ENCODE data around the gene PFKFB4. TPM values are rescaled to one million over a fixed set of nuclear protein-coding genes. Genes with fewer than 3 reads are reported as not detected.
A peak's percentile ranks its signal among the peaks of the same experiment; 100 is the strongest.

Gene PFKFB4
- total and polyA plus RNA-seq, 9 of the 15 experiments (the other 6 are each of a cell fraction or from before 2014, with no cell fraction given), result 0.92 to 56.3 (median 13.5) TPM

DNA sequence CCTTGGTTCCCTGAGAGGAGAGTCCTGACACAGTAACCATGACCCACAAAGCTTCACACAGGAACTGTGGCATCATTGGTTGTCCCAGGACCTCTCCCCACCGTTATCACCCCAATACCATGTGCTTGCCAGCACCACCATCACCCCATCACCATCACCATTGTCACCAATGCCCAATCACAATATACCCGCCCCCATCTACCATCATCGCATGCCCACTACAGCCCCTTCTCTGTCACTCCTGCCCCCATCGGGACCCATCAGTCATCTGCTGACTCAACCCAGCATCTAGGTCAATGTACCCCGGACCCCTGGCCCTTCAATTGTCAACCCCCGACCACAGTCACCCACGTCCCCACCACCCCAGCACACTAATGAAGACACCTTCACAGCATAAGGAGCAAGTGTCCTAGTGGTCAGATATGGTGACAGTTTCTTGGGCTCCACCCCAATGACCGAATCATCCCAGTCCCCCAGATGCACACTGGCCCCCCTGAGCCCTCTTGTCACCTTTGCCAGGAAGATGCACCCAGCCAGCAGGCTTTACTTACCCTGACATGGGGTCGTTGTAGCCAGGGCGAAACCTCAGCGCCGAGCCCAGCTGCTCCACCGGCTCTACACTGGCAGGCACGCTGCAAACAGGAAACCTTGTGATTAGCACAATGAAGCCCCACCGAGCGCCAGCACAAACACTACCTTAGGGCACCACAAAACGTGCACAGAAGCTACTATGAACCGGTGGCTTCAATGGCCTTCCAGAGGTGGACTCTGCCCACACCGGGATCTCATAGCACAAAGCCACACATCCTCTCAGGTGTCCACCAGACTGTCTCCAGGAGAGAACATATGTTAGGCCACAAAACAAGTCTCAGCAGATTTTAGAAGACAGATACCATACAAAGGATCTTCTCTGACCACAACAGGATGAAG is 77.7 kb downstream of the PFKFB4 start:
- POLR2A ChIA-PET, result no interaction called here
- Histone ChIP-seq H3K4me1 (replicated peaks in 1 of 2; ENCODE audit: control insufficient read depth in 2 of 2, insufficient read depth in 2 of 2, low read length in 2 of 2) (peaks cover 0 to 9% of the 10 kb centered on the region in 2 experiments; a peak in 3 of 5 replicates), H3K4me3 (no peak overlapping the region), H3K4me2 (ENCODE audit: insufficient read depth, low read length) (no peak overlapping the region), H3K36me3 (ENCODE audit: control insufficient read depth, insufficient read depth, low read length) (no peaks in the 10 kb centered on the region), H3K27me3 (ENCODE audit: control insufficient read depth in 2 of 2, insufficient read depth in 2 of 2, low read length in 2 of 2) (no peaks in the 10 kb centered on the region), H3K9me3 (replicated peaks; ENCODE audit: control insufficient read depth, insufficient read depth, low read depth, low read length) (no peaks in the 10 kb centered on the region), H3K79me2 (ENCODE audit: control insufficient read depth, insufficient read depth, low read length) (no peaks in the 10 kb centered on the region), H4K20me1 (replicated peaks; ENCODE audit: control insufficient read depth, insufficient read depth, low read length) (no peaks in the 10 kb centered on the region), H3K9ac (ENCODE audit: insufficient read depth in 1 of 2, low read depth in 2 of 2, low read length in 2 of 2) (no peak overlapping the region), H3K9me1 (ENCODE audit: control insufficient read depth, insufficient read depth, low read length) (no peaks in the 10 kb centered on the region), H3K27ac (ENCODE audit: extremely low read depth, low read depth, low read length) (no peak overlapping the region), H2AFZ (ENCODE audit: low read depth, low read length) (no peak overlapping the region)
- TF ChIP-seq, protein P1, sequence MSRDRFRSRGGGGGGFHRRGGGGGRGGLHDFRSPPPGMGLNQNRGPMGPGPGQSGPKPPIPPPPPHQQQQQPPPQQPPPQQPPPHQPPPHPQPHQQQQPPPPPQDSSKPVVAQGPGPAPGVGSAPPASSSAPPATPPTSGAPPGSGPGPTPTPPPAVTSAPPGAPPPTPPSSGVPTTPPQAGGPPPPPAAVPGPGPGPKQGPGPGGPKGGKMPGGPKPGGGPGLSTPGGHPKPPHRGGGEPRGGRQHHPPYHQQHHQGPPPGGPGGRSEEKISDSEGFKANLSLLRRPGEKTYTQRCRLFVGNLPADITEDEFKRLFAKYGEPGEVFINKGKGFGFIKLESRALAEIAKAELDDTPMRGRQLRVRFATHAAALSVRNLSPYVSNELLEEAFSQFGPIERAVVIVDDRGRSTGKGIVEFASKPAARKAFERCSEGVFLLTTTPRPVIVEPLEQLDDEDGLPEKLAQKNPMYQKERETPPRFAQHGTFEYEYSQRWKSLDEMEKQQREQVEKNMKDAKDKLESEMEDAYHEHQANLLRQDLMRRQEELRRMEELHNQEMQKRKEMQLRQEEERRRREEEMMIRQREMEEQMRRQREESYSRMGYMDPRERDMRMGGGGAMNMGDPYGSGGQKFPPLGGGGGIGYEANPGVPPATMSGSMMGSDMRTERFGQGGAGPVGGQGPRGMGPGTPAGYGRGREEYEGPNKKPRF (IDR thresholded peaks at IDR 0.05; ENCODE audit: low read depth, low read length), result no peak
- TF ChIP-seq, protein P2, sequence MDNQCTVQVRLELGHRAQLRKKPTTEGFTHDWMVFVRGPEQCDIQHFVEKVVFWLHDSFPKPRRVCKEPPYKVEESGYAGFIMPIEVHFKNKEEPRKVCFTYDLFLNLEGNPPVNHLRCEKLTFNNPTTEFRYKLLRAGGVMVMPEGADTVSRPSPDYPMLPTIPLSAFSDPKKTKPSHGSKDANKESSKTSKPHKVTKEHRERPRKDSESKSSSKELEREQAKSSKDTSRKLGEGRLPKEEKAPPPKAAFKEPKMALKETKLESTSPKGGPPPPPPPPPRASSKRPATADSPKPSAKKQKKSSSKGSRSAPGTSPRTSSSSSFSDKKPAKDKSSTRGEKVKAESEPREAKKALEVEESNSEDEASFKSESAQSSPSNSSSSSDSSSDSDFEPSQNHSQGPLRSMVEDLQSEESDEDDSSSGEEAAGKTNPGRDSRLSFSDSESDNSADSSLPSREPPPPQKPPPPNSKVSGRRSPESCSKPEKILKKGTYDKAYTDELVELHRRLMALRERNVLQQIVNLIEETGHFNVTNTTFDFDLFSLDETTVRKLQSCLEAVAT (IDR thresholded peaks at IDR 0.05), result no peak
- FAIRE-seq, result no peak
- no TSS peak for BruUV-seq (replicated peaks)
- in situ Hi-C loops (cut with MboI), result no loop called here
- CTCF ChIA-PET (ENCODE audit: low intra/inter-chr PET ratio), result no interaction called here
- intact Hi-C loops (cut with micrococcal nuclease), result no loop called here
- ATAC-seq, result peak; percentile 31; the same call in 1 of the 3 replicates
- 61% methylated on average over 15 of the region's 19 CpGs for WGBS (ENCODE audit: insufficient coverage, low coverage, missing lambda C conversion rate)
- no peak for DNase-seq (ENCODE audit: extremely low read depth in 1 of 4, low spot score in 3 of 4)

Measured in K562 (cell line).